Skeletal muscle tissue (tissue), 4 donors: ENCODE measurements around the gene YPEL3. TPM values are rescaled to one million over a fixed set of nuclear protein-coding genes. Genes with fewer than 3 reads are reported as not detected.

Source experiments
- H3K27ac ChIP-seq: one replicate; pipeline ENCODE4 v1.7.0; 2013; ENCODE audit warnings: mild to moderate bottlenecking, low read depth, low read length, inconsistent platforms
- H3K27me3 ChIP-seq, 3 donors: one replicate each; pipeline ENCODE4 v1.7.0; 2013; ENCODE audit warnings: low read length in 3 of 3; ENCODE audit not compliant: control insufficient read depth in 3 of 3, insufficient read depth in 3 of 3
- H3K36me3 ChIP-seq, 3 donors: one replicate each; pipeline ENCODE4 v1.7.0; 2013; ENCODE audit warnings: low read length in 3 of 3; ENCODE audit not compliant: control insufficient read depth in 3 of 3, insufficient read depth in 3 of 3
- H3K4me1 ChIP-seq, 3 donors: one replicate each; pipeline ENCODE4 v1.7.0; 2013; ENCODE audit warnings: low read length in 3 of 3, mild to moderate bottlenecking in 3 of 3; ENCODE audit not compliant: control insufficient read depth in 3 of 3, insufficient read depth in 3 of 3
- H3K4me3 ChIP-seq, 3 donors: one replicate each; pipeline ENCODE4 v1.7.0; 2013; ENCODE audit warnings: low read length in 3 of 3
- H3K9ac ChIP-seq, 3 donors: one replicate each; pipeline ENCODE4 v1.7.0; 2013; ENCODE audit warnings: low read length in 3 of 3, mild to moderate bottlenecking in 3 of 3, moderate library complexity in 2 of 3, low read depth in 1 of 3
- H3K9me3 ChIP-seq, 3 donors: one replicate each; pipeline ENCODE4 v1.7.0; 2013; ENCODE audit warnings: low read length in 3 of 3; ENCODE audit not compliant: control insufficient read depth in 3 of 3
- total RNA-seq: library from RNA; depleted of rRNA; stranded (reverse); fragments of >200 nt; gene quantifications from one replicate; pipeline ENCODE4 v1.2.3, GENCODE V29; 2014
- donor health status: Osteomylitis.

The YPEL3 gene
- total RNA-seq, 1 donor from 2014 or later = 14.1 TPM

DNA sequence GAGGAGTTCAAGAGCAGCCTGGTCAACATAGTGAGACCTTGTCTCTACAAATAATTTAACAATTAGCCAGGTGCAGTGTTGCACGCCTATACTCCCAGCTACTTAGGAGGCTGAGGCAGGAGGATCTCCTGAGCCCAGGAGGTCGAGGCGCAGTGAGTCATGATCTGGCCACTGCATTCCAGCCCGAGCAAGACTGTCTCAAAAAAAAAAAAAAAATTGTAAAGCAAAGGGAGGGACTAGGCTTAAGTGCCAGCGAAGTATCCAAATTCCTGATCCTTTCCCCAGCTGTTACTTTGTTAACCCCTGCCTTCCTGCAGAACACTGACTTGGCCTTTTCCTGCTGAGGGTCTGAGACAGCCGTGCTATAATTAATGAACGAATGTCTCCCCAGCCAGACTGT is 14.6 kb upstream of the YPEL3 start:
- peaks cover 2 to 9% (median 2%) of the 10 kb centered on the region in 3 donors for H3K4me1 ChIP-seq
- H3K4me3 ChIP-seq = no peak overlapping the region
- no peak overlapping the region for H3K9ac ChIP-seq
- H3K9me3 ChIP-seq = no peaks in the 10 kb centered on the region
- no peaks in the 10 kb centered on the region for H3K27me3 ChIP-seq
- peaks cover 8 to 32% (median 26%) of the 10 kb centered on the region in 3 donors for H3K36me3 ChIP-seq
- no peak overlapping the region for H3K27ac ChIP-seq

DNA sequence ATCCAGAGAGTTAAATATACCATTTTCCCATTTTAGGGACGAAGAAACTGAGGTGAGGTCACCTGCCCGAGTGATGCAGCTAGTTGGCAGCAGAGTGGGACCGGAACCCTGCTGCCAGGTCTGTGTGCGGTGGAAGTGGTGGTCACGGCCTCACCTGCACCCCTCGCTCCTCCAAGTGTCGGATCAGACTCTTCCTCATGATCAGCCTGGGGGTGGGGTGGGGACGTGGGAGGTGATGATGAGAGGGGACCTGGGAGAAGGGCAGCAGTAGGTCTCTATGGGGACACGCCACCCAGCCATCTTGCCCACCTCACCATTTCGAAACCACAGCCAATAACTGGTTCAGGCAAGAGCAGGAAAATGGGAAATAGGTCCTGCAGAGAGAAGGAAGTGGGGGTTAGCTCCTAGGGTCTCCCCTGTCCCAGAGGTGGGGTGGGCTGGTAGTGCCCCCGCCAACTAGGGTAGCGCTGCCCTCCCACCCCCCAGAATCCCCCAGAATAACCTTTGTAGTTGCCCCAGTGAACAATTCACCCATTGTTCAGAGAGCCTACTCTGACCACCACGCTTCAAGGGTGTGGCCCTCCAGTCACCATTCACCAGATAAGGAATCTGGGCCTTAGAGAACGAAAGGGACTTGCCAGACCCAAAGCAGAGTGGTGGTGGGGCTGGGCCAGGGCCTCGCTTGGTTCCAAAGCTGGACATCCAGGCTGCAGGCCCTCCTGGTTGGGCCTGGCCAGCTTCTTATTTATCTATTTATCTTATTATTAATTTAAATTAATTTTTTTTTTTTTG is 12.2 kb upstream of the YPEL3 start:
- H3K9ac ChIP-seq = no peak overlapping the region
- H3K36me3 ChIP-seq = peaks cover 13 to 34% (median 18%) of the 10 kb centered on the region in 3 donors

DNA sequence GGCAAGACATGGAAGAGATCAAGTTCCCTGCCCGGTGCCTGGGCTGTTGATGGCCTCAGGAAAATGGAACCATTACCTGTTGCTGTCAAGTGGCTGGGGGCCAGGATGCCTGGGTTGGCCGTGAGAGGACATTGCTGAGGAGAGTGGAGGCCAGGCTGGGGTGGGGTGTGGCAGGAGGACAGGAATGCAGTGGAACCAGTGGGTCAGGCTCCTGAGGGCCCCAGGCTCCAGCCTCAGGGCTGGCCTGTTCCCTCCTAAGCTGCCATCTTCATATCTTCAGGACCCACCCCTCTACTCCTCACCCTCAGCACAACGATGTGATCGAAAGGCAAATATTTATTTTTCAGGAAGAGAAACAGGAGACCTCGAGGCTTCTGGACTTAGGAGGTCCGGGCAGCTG is 8.5 kb upstream of the YPEL3 start:
- Histone ChIP-seq H3K4me3 (no peak overlapping the region), H3K27ac (no peak overlapping the region), H3K9ac (no peak overlapping the region), H3K4me1 (no peaks in the 10 kb centered on the region), H3K27me3 (no peaks in the 10 kb centered on the region), H3K9me3 (no peaks in the 10 kb centered on the region), H3K36me3 (peaks cover 8 to 17% (median 13%) of the 10 kb centered on the region in 3 donors)

More for the DNA sequence above, 12.2 kb upstream of the YPEL3 start:
- Histone ChIP-seq H3K4me1 (peaks cover 0 to 3% (median under 1%) of the 10 kb centered on the region in 3 donors), H3K27me3 (no peaks in the 10 kb centered on the region), H3K9me3 (no peaks in the 10 kb centered on the region), H3K27ac (no peak overlapping the region), H3K4me3 (no peak overlapping the region)

DNA sequence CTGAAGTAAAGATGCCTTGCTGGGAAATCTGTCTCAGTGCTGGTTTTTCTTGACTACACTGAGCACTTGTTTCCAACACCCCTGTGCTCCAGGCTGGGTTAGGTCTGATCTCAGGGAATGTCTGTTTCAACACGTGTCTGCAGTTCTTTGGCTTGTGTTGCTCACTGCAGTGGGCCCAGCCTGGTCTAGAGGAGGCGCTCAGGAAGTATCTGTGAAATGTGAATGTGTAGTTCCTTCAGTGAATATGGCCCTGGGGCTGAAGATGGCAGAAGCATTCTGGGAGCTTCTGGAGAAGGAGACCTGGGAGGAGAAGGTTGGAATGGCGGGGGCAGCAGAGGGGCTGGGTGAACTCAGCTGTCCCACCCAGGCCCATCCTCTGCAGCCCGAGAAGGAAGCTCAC is 8.1 kb upstream of the YPEL3 start:
- Histone ChIP-seq H3K9ac (no peak overlapping the region), H3K27ac (no peak overlapping the region), H3K4me3 (no peak overlapping the region), H3K4me1 (no peaks in the 10 kb centered on the region), H3K36me3 (peaks cover 8 to 17% (median 13%) of the 10 kb centered on the region in 3 donors), H3K27me3 (no peaks in the 10 kb centered on the region), H3K9me3 (no peaks in the 10 kb centered on the region)

DNA sequence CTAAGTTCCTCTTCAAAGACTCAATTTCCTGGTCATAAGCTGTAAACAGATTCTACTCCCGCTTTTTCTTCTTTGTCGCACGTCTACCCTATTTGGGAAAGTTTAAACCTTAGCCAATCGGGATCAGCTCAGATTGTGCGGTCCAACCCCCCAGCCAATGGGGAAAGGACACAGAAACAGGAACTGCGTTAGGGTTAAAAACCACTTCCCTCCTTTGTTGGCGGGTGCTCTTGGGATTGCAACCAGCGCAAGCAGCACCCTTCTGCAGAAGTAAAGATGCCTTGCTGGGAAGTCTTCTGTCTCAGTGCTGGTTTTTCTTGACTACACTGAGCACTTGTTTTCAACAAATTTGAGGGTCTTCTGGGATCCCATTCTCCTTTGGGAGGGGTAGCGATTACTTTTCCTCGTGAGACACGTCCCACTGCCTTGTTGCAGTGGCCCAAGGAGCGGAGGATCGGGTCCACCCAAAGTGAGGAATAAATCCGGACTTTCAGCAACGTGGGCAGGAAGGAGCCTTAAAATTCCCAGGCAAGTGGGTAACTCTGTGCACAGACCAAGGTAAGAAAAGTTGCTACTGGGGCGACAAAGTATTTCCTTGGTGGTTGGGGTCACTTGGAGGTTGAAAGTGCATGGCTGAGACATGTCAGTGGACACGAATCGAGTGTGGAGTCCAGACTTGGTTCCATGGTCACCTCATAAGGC is 1.0 kb upstream of the YPEL3 start:
- H3K4me3 ChIP-seq = peak overlapping the region; percentile 69 to 84 (median 75)

DNA sequence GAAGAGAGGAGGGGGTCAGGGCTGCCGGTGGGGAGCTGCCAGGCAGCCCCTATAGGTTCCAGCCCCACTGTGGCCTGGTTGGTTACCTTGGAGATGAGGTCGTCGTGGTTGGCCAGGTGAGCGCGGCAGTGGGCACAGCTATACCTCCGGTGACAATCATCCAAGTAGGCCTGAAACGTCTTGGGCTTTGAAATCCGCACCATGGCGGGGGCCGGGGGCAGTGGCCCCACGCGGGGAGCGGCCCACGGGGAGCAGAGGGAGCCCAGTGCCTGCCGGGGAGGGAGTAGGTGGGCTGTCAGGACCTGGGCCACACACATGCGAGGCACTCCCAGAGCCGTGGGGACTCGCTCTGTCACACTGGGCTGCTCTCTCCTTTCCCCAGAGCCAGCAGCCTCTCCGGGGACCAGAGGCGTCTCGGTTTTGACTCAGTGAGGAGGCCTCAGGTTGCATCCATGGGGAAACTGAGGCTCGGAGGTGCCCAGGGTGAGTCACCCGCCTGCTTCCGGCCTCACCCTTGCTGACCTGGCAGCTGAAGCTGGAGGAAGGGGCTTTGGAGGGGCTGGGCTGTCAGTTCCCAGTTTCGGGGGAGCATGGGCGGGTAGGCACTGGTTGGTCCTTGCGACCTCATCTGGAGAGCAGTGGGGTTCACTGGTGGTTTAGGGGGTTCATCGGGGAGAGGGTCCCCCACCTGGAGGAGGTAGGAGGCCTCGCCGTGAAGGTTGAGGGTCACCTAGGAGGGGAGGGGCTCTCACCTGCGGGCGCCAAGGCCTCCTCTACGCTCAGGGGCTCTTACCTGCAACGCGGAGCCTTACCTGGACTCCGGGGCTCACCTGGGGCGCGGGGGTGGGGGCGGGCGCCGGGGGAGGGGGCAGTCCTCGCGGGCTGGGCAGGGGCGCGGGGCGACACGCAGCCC is 591 bp downstream of the YPEL3 start:
- Histone ChIP-seq H3K4me3 (peak overlapping the region; percentile 92 to 99 (median 95)), H3K27ac (peak overlapping the region; percentile 96), H3K9me3 (peaks cover 0 to 4% (median 4%) of the 10 kb centered on the region in 3 donors), H3K4me1 (peaks cover 34 to 47% (median 43%) of the 10 kb centered on the region in 3 donors), H3K27me3 (no peaks in the 10 kb centered on the region), H3K9ac (peak overlapping the region; percentile 98 to 100 (median 99)), H3K36me3 (peaks cover 11 to 15% (median 14%) of the 10 kb centered on the region in 3 donors)

More for the DNA sequence above, 1.0 kb upstream of the YPEL3 start:
- peaks cover 33 to 39% (median 34%) of the 10 kb centered on the region in 3 donors for H3K4me1 ChIP-seq
- peak overlapping the region; percentile 84 to 89 (median 87) for H3K9ac ChIP-seq
- H3K9me3 ChIP-seq = peaks cover 0 to 4% (median 4%) of the 10 kb centered on the region in 3 donors
- H3K36me3 ChIP-seq = peaks cover 11 to 15% (median 14%) of the 10 kb centered on the region in 3 donors
- H3K27ac ChIP-seq = peak overlapping the region; percentile 90
- H3K27me3 ChIP-seq = no peaks in the 10 kb centered on the region

DNA sequence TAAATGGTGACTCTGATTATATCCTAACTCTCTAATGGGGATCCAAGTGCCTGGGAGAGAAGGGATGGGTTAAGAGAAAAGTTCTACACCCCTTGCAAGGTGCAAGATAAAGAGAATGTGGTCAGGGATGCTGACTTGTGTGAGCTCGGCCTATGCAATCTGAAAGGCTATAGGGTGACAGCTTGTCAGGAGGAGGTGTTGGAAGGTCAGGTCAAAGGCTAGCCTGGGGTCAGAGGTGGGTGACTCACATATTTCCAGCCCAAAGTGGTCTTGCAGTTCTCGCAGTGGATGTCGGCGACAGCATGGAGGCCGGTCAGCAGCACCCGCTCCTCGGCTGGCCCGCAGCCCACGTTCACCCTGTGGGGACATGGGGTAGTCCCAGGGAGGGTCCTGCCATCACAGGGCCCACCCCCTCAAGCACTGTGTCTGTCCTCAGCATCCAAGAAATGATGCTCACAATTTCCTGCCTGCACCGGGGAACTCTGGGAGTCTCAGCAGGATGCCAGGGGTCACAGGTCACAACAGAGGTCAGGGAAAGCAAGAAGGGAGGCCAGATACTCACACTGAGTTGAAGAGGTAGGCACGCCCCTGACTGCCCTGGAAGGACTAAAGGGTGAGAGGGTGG is 1.4 kb downstream of the YPEL3 start:
- peaks cover 34 to 48% (median 47%) of the 10 kb centered on the region in 3 donors for H3K4me1 ChIP-seq
- peaks cover 11 to 15% (median 14%) of the 10 kb centered on the region in 3 donors for H3K36me3 ChIP-seq
- no peaks in the 10 kb centered on the region for H3K27me3 ChIP-seq
- H3K4me3 ChIP-seq = peak overlapping the region; percentile 92 to 99 (median 95)
- peak overlapping the region; percentile 96 for H3K27ac ChIP-seq
- peaks cover 0 to 4% (median 4%) of the 10 kb centered on the region in 3 donors for H3K9me3 ChIP-seq
- H3K9ac ChIP-seq = peak overlapping the region; percentile 98 to 100 (median 99)

DNA sequence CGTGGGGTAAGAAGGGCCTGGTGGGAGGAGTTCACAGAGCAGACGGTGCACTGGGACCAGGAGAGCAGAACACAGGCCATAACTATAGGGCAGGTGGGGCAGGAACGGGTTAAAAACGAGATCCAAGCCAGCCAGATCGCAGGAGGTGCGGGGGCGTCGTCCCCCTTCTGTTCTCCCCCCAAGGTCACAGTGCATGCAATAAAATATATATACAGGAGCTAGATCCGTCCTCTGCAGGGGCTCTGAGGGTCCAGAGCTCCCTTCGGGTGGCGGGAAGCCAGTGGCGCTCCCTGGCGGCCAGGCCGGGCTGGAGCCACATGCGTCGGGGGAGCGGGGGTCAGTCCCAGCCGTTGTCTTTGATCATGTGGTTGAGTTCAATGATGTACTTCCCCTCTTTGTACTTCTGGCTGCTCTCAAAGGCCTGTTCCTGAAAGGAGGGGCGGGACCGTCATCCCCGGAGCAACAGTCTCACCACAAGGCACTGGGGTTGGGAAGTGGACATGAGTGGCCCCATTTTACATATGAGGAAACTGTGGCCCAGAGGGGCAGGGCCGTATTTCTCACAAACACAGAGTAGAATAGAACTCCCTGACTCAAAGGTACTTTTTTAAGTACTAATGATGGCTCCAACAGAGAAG is 3.5 kb downstream of the YPEL3 start:
- Histone ChIP-seq H3K27ac (peak overlapping the region; percentile 85), H3K36me3 (peaks cover 12 to 15% (median 14%) of the 10 kb centered on the region in 3 donors), H3K9ac (peak overlapping the region; percentile 72 to 89 (median 81)), H3K27me3 (no peaks in the 10 kb centered on the region), H3K4me3 (peak overlapping the region; percentile 64 to 80 (median 77)), H3K4me1 (peaks cover 34 to 53% (median 47%) of the 10 kb centered on the region in 3 donors), H3K9me3 (peaks cover 0 to 4% (median 4%) of the 10 kb centered on the region in 3 donors)
